Left ventricle myocardium inferior (tissue), 1 donor: ENCODE results near the gene ADAM10. TPM values are rescaled to one million over a fixed set of nuclear protein-coding genes. Genes with fewer than 3 reads are reported as not detected.

ENCODE experiments used
- DNase-seq: peaks from one replicate; pipeline ENCODE4 v3.0.0-alpha.2; 2020
- H3K27ac ChIP-seq: fragments of 200-600 bp; replicated peaks from 2 replicates; pipeline ENCODE4 v1.8.0; 2021
- H3K27me3 ChIP-seq: fragments of 200-600 bp; 2 replicates; pipeline ENCODE4 v1.8.0; 2021; ENCODE audit warnings: low read depth
- H3K36me3 ChIP-seq: fragments of 200-600 bp; 2 replicates; pipeline ENCODE4 v1.8.0; 2021
- H3K4me1 ChIP-seq: fragments of 200-600 bp; 2 replicates; pipeline ENCODE4 v1.8.0; 2021
- H3K4me3 ChIP-seq: fragments of 200-600 bp; 2 replicates; pipeline ENCODE4 v1.8.0; 2021; ENCODE audit warnings: mild to moderate bottlenecking, moderate library complexity
- H3K9me3 ChIP-seq: fragments of 200-600 bp; replicated peaks from 2 replicates; pipeline ENCODE4 v1.8.0; 2021
- intact Hi-C: fragments of 100-400 bp; cut with micrococcal nuclease; formaldehyde crosslinking; loops from one replicate; pipeline ENCODE4 v1.11.0; 2022
- total RNA-seq: library from RNA; stranded (reverse); fragmentation: NEBNext Ultra II Directional; extraction: Animal tissue kit (Norgen Biotek cat#: 25700); gene quantifications from one replicate; pipeline ENCODE4 v1.2.1, GENCODE V29; 2021
- TF ChIP-seq, protein P1 (sequence below): fragments of 200-600 bp; IDR thresholded peaks from 2 replicates; pipeline ENCODE4 v1.8.0; 2021; ENCODE audit warnings: antibody characterized with exemption, mild to moderate bottlenecking, borderline replicate concordance
- donor health status: DM: no; HTN: yes; CAD: no; lungs with severe emphysema.

Gene ADAM10
- total RNA-seq, 1 donor from 2014 or later, result 74.0 TPM

DNA sequence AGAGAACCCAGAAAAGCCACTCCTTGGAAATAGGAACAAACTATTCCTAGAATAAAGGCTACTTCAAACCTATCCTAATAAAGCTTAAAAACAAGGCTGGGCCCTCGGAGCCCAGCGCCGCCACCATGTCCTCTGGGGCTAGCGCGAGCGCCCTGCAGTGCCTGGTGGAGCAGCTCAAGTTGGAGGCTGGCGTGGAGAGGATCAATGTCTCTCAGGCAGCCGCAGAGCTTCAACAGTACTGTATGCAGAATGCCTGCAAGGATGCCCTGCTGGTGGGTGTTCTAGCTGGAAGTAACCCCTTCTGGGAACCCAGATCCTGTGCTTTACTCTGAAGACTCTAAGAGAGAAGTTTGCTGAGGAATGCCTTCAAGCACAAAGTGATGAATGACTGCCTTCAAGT is 63.2 kb downstream of the ADAM10 start:
- Histone ChIP-seq H3K27me3 (no peaks in the 10 kb centered on the region), H3K36me3 (no peaks in the 10 kb centered on the region), H3K27ac (no peak overlapping the region), H3K4me1 (peaks cover 50% of the 10 kb centered on the region), H3K9me3 (no peaks in the 10 kb centered on the region), H3K4me3 (no peak overlapping the region)
- TF ChIP-seq, protein P1, sequence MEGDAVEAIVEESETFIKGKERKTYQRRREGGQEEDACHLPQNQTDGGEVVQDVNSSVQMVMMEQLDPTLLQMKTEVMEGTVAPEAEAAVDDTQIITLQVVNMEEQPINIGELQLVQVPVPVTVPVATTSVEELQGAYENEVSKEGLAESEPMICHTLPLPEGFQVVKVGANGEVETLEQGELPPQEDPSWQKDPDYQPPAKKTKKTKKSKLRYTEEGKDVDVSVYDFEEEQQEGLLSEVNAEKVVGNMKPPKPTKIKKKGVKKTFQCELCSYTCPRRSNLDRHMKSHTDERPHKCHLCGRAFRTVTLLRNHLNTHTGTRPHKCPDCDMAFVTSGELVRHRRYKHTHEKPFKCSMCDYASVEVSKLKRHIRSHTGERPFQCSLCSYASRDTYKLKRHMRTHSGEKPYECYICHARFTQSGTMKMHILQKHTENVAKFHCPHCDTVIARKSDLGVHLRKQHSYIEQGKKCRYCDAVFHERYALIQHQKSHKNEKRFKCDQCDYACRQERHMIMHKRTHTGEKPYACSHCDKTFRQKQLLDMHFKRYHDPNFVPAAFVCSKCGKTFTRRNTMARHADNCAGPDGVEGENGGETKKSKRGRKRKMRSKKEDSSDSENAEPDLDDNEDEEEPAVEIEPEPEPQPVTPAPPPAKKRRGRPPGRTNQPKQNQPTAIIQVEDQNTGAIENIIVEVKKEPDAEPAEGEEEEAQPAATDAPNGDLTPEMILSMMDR, result no peak
- intact Hi-C loops, result loop anchor here (10.0 kb wide), 1 partner anchor 59 kb away; the partner anchor contains the start of gene ADAM10
- DNase-seq, result no peak

DNA sequence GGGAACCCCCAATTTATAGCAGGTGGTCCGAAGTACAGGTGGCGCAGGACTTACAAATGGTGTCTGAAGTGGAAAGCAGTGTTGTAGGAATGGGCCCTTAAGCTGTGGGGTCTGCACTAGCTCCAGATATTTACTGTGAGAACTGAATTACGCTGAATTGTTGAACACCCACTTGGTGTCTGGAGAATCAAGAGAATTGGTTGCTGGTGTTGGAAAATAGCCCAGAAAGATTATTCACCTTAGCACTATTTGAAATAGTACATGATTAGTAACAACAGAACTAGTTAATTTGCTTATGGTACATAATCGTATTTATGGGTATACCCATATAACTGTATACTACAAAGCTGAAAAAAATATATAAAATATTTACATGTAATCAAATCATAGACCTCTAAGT is 64.8 kb downstream of the ADAM10 start:
- TF ChIP-seq, protein P1, result no peak

DNA sequence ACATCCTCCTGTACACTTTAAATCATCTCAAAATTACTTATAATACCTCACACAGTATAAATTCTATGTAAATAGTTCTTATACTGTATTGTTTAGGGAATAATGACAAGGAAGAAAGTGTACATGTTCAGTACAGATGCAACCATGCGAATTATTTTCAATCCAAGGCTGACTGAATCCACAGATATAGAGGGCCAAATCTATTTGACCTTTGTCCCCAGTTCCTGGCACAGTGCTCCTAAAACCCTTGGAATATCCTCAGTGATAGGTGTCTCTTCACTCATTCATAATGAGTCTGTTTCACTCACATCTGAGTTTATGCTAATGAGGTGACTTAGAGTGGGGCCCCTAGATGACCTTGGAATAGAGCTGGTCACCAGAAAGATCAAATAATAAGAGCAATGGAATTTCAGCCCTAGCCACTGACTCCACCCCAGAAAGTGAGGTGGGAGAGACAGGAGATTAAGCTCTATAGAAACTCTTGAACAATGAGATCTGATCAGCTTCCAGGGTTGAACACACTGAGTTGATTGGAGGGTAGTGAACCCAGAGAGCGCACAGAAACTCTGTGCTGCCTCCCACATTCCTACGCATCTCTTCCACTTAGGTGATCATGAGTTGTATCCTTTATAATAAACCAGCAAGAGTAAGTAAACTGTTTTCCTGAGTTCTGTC is 65.3 kb downstream of the ADAM10 start:
- H3K9me3 ChIP-seq, result no peaks in the 10 kb centered on the region
- TF ChIP-seq, protein P1, result no peak
- no peaks in the 10 kb centered on the region for H3K36me3 ChIP-seq
- intact Hi-C loops, result loop anchor here (10.0 kb wide), 1 partner anchor 61 kb away; the partner anchor contains the start of gene ADAM10
- H3K27ac ChIP-seq, result no peak overlapping the region
- peaks cover 36% of the 10 kb centered on the region for H3K4me1 ChIP-seq
- no peak for DNase-seq
- no peaks in the 10 kb centered on the region for H3K27me3 ChIP-seq
- no peak overlapping the region for H3K4me3 ChIP-seq

More for the DNA sequence above, 64.8 kb downstream of the ADAM10 start:
- no peak overlapping the region for H3K27ac ChIP-seq
- no peak overlapping the region for H3K4me3 ChIP-seq
- H3K36me3 ChIP-seq, result no peaks in the 10 kb centered on the region
- DNase-seq, result no peak
- H3K4me1 ChIP-seq, result peaks cover 40% of the 10 kb centered on the region
- H3K9me3 ChIP-seq, result no peaks in the 10 kb centered on the region
- no peaks in the 10 kb centered on the region for H3K27me3 ChIP-seq
- intact Hi-C loops, result loop anchor here (10.0 kb wide), 1 partner anchor 60 kb away; the partner anchor contains the start of gene ADAM10

DNA sequence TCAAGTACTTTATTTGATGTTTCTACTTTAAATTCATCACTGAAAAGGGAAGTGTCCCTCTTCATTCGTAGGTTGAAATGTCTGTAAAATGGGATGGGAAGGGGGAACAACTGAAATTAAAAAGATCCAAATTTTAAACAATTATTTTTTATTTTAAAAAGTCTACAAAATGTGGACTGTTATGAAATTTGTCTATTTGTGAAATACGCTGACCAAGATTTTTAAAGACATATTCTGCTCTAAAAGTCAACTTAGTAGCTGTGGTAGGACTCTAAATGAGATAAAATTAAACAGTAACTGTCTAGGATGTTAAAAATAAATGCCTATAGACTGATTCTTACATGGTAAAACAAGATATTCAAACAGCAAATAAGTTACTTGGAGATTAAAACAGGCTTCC is 67.3 kb downstream of the ADAM10 start:
- TF ChIP-seq, protein P1, result no peak
- Histone ChIP-seq H3K36me3 (no peaks in the 10 kb centered on the region), H3K27ac (no peak overlapping the region), H3K4me1 (peaks cover 49% of the 10 kb centered on the region), H3K9me3 (no peaks in the 10 kb centered on the region), H3K27me3 (no peaks in the 10 kb centered on the region), H3K4me3 (no peak overlapping the region)
- intact Hi-C loops, result loop anchor here (10.0 kb wide), 1 partner anchor 63 kb away; the partner anchor contains the start of gene ADAM10
- DNase-seq, result no peak

DNA sequence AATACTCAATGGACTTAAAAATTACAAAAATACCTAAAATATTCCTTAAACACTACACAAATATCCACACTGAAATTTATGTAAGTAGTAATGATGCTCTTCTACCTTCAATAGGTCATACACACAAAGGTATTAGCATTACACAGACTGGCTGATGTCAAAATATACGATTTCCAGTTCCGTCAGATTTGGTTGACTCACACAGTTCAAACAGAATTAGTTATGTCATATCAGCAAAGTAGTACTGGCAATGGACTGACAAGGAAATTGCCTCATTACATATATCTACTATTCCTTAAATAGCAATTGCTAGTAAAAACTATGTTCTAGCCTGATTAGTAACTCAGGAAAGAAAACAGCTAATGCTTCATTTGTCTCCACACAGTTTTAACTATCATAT is 70.8 kb downstream of the ADAM10 start:
- peaks cover 51% of the 10 kb centered on the region for H3K4me1 ChIP-seq
- H3K27me3 ChIP-seq, result no peaks in the 10 kb centered on the region
- H3K27ac ChIP-seq, result no peak overlapping the region
- DNase-seq, result no peak
- H3K4me3 ChIP-seq, result no peak overlapping the region
- H3K9me3 ChIP-seq, result no peaks in the 10 kb centered on the region
- TF ChIP-seq, protein P1, result no peak
- intact Hi-C loops, result no loop called here
- peaks cover 4% of the 10 kb centered on the region for H3K36me3 ChIP-seq
